PC-9 (cell line): ENCODE data around the gene GPS2.

Experiments
- EZH2 ChIP-seq: fragments of 200-600 bp; sonication (generic); IDR thresholded peaks from 2 replicates; pipeline ENCODE4 v1.8.0; 2017; ENCODE audit warnings: antibody characterized with exemption, low read depth
- TF ChIP-seq, protein P1 (sequence below): fragments of 200-600 bp; sonication (generic); conservative IDR thresholded peaks from 2 replicates; pipeline ENCODE4 v1.6.1; 2017; ENCODE audit warnings: mixed run types, antibody characterized with exemption, mild to moderate bottlenecking, moderate library complexity

DNA sequence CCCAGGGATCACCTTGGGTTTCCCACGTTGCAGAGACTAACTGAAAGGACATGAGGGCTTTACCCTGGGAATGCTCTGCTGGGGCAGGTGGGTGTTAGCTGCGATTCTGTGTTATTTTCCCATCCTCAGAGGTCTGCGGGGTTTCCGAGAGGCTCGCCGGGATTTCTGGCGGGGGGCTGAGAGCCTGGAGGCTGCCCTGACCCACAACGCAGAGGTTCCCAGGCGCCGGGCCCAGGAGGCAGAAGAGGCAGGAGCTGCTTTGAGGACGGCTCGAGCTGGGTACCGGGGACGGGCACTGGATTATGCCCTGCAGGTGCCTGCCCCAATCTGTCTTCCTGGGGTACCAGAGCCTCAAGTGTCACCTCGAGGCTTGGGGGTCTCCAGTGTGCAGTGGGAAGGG lies 28.1 kb upstream of the GPS2 start:
- TF ChIP-seq, protein P1, sequence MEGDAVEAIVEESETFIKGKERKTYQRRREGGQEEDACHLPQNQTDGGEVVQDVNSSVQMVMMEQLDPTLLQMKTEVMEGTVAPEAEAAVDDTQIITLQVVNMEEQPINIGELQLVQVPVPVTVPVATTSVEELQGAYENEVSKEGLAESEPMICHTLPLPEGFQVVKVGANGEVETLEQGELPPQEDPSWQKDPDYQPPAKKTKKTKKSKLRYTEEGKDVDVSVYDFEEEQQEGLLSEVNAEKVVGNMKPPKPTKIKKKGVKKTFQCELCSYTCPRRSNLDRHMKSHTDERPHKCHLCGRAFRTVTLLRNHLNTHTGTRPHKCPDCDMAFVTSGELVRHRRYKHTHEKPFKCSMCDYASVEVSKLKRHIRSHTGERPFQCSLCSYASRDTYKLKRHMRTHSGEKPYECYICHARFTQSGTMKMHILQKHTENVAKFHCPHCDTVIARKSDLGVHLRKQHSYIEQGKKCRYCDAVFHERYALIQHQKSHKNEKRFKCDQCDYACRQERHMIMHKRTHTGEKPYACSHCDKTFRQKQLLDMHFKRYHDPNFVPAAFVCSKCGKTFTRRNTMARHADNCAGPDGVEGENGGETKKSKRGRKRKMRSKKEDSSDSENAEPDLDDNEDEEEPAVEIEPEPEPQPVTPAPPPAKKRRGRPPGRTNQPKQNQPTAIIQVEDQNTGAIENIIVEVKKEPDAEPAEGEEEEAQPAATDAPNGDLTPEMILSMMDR: no peak
- TF ChIP-seq EZH2: no peak
